ENCODE results near the gene JAKMIP1. TPM values are rescaled to one million over a fixed set of nuclear protein-coding genes. Genes with fewer than 3 reads are reported as not detected.

JAKMIP1 gene
- total RNA-seq, 4 donors from 2014 or later, result not detected

DNA sequence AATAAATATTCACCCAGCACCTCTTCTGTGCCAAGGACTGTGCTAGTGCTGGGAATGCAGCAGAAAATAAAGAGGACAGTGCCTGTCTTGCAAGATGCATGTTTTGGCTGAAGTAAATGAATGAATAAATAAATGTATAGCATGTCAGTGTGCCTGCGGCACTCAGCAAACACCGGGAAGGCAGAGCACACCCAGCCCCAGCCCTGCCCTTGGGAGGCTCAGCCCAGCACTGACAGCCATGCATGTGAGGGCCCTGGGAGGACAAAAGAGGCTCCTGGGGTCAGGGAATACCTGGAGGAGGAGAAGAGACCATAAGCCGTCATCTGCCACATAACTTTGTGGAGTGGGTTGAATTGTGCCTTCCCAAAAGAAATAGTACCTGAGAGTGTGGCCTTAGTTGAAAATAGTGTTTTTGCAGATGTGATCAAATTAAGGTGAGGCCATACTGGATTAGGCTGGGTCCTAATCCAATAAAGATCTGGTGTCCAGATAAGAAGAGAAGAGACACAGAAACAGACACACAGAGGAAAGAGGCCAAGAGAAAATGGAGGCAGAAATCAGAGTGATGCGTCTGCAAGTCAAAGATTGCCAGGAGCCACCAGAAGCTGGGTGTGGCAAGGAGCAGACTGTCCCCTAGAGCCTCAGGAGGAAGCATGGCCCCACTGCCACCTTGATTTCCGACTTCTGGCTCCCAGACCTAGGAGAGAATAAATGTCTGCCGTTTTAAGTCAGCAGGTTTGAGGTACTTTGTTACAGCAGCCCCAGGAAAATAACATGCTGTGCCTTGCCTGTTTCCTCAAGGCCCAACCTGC is 198.5 kb downstream of the JAKMIP1 start:
- H3K4me3 ChIP-seq (ENCODE audit: low read depth, poor library complexity, severe bottlenecking), result no peak overlapping the region
- TF ChIP-seq POLR2A (IDR thresholded peaks at IDR 0.05) (no peak), CTCF (IDR thresholded peaks at IDR 0.05) (no peak)
- DNase-seq (ENCODE audit: low spot score in 2 of 2), result peak in 1 of 2 donors; percentile 32
- 45 to 47% methylated on average over 6 of the region's 6 CpGs for WGBS, 2 donors
- intact Hi-C loops (cut with DNase I; ENCODE audit: low total_unique reads), result no loop called here

DNA sequence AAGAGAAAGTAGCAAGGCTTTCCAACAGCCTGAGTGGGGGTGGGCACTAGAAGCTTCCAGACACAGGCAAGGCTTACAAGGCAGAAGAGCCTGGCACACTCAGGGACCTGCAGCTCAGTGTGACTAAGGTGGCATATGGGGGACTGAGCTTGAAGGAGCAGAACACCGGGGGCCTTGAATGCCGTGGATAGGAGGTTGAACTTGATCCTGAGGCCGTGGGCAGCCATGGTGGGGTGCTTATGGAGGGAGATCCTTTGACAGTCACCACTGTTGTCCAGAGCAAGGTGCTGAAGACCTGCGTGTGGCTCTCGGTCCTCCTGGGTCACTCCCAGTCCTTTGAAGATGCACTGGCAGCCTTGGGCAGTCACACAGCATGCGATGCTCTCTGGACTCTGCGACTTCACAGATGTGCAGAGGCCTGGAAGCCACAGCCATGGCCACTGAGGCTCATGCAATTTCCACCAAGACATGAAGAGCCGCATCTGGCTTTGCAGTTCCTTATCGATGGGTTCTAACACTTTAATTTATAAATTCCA is 200.5 kb downstream of the JAKMIP1 start:
- 86 to 89% methylated on average over 9 of the region's 9 CpGs for WGBS, 2 donors
- peak in 1 of 2 donors; percentile 43 for DNase-seq (ENCODE audit: low spot score in 2 of 2)
- intact Hi-C loops (cut with DNase I; ENCODE audit: low total_unique reads), result loop anchor here (10.0 kb wide), 1 partner anchor 85 kb away; no protein-coding TSS in a partner anchor
- H3K4me3 ChIP-seq (ENCODE audit: low read depth, poor library complexity, severe bottlenecking), result no peak overlapping the region
- no peak for TF ChIP-seq CTCF (IDR thresholded peaks at IDR 0.05)
- TF ChIP-seq POLR2A (IDR thresholded peaks at IDR 0.05), result no peak

DNA sequence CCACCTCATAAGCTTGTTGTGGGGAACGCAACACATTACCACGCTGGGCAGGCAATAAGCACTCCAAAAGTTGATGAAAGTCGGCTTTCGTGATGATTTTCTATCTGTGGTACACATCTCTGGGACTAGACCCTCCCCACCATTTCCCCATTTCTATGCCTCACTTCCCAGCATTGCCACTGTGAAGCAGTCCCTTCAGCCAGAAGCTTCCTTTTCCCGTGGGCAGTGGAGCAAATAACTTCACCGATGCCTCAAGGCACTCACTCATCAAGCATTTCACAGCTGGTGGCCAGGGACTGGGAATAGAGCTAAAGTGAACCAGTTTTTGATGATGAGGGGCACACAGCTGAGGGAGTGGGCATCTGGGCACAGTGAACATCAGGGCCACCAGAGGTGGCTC is 201.0 kb downstream of the JAKMIP1 start:
- intact Hi-C loops (cut with DNase I; ENCODE audit: low total_unique reads), result loop anchor here (10.0 kb wide), 1 partner anchor 85 kb away; no protein-coding TSS in a partner anchor
- 79 to 80% methylated on average over 6 of the region's 6 CpGs for WGBS, 2 donors
- no peak overlapping the region for H3K4me3 ChIP-seq (ENCODE audit: low read depth, poor library complexity, severe bottlenecking)
- peak in 1 of 2 donors; percentile 50 for DNase-seq (ENCODE audit: low spot score in 2 of 2)
- no peak for TF ChIP-seq POLR2A (IDR thresholded peaks at IDR 0.05)
- no peak for TF ChIP-seq CTCF (IDR thresholded peaks at IDR 0.05)

DNA sequence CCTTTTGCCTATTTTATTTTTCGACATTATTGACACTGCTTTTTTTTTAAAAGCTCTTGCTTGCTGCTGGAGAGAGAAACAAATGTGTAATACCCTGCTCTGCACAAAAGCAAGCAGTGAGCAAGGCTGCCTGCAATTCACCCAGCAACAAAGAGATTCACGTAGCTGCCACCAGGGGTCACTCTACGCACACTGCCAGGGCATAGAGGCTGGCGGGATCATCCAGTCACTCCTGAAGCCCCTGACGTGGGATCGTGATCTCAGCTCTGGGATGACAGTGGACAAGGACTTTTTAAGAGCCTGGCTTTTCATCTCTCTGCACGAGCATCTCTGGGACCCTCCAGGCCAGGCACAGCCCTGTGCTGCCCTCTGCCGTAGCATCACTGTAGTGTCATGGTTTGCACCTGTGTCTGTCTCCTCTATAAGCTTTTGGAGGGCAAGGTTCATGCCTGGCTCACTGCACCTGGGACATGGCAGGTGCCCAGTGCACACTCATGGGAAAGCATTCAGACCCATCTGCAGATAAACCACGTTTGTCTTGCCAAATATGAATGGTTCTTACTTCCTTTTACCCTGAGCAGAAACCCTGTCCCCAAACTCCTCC is 201.9 kb downstream of the JAKMIP1 start:
- intact Hi-C loops (cut with DNase I; ENCODE audit: low total_unique reads), result loop anchor here (10.0 kb wide), 1 partner anchor 86 kb away; no protein-coding TSS in a partner anchor
- H3K4me3 ChIP-seq (ENCODE audit: low read depth, poor library complexity, severe bottlenecking), result no peak overlapping the region
- DNase-seq (ENCODE audit: low spot score in 2 of 2), result peak in 1 of 2 donors; percentile 84
- WGBS, 2 donors, result 5 to 7% methylated on average over 9 of the region's 9 CpGs
- TF ChIP-seq POLR2A (IDR thresholded peaks at IDR 0.05) (no peak), CTCF (IDR thresholded peaks at IDR 0.05) (no peak)

- TF ChIP-seq POLR2A (IDR thresholded peaks at IDR 0.05), result no peak
- TF ChIP-seq CTCF (IDR thresholded peaks at IDR 0.05), result no peak
- WGBS, 2 donors, result 41 to 48% methylated on average over 4 of the region's 4 CpGs
- H3K4me3 ChIP-seq (ENCODE audit: low read depth, poor library complexity, severe bottlenecking), result no peak overlapping the region
- DNase-seq (ENCODE audit: low spot score in 2 of 2), result peak in 1 of 2 donors; percentile 54
- intact Hi-C loops (cut with DNase I; ENCODE audit: low total_unique reads), result loop anchor here (10.0 kb wide), 1 partner anchor 88 kb away; no protein-coding TSS in a partner anchor
Measured at GRCh38 chr4:5996641-5997040, 203.7 kb downstream of the JAKMIP1 start.

Measured in lower leg skin (tissue), 4 donors.